ENCODE data around the gene LAMC1. TPM values are rescaled to one million over a fixed set of nuclear protein-coding genes. Genes with fewer than 3 reads are reported as not detected.

LAMC1 gene
- total RNA-seq, 1 donor from 2014 or later = 164 TPM

DNA sequence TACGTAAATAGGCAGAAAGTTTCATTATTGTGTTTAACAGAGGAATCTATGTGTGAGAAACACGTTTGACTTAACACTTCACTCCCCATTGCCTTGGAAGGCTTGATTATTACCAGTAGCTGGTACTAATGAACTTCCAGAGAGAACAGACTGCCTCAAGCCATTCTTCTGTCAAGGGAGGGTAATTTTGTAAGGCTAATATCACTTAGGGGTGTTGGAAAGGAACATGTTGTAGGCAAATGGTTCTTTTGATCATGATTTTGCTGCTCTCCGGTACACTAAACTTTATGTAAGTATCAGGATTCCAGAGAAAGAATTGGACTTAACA, 1.8 kb downstream of the LAMC1 start:
- Mint-ChIP-seq H3K4me1 (ENCODE audit: unreplicated experiment) (peaks cover 61% of the 10 kb centered on the region), H3K36me3 (peaks cover 14% of the 10 kb centered on the region), H3K27me3 (no peaks in the 10 kb centered on the region), H3K27ac (peak overlapping the region; percentile 94), H3K9me3 (no peaks in the 10 kb centered on the region), H3K4me3 (peak overlapping the region; percentile 98)
- no peak for DNase-seq (ENCODE audit: extremely low spot score, unreplicated experiment)
- no peak for TF ChIP-seq CTCF (conservative IDR thresholded peaks at IDR 0.05)

GRCh38 chr1:183025782-183026774, 2.9 kb downstream of the LAMC1 start:
- H3K27me3 Mint-ChIP-seq = no peaks in the 10 kb centered on the region
- H3K27ac Mint-ChIP-seq = peak overlapping the region; percentile 94
- peak overlapping the region; percentile 98 for H3K4me3 Mint-ChIP-seq
- TF ChIP-seq CTCF (conservative IDR thresholded peaks at IDR 0.05) = no peak
- no peak for DNase-seq (ENCODE audit: extremely low spot score, unreplicated experiment)
- peaks cover 62% of the 10 kb centered on the region for H3K4me1 Mint-ChIP-seq (ENCODE audit: unreplicated experiment)
- H3K36me3 Mint-ChIP-seq = peaks cover 14% of the 10 kb centered on the region
- H3K9me3 Mint-ChIP-seq = no peaks in the 10 kb centered on the region

DNA sequence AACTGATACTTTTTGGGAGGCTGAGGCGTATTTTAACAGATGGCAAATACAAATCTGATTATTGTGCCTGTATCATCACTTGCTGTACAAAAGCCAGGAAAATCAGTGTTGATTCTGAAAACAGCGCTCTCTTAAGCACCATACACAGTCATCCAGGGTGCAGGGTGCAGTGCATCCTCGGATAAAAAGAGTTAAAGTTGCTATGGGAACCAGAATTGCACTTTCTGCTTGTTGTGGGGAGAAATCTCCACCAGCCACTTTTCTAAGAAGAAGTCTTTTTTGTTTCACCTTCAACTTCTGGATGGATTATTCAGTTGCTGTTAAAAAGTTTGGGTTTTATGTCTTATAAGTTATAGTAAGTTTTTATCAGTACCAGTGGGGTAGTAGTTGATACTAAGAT, 3.8 kb downstream of the LAMC1 start:
- H3K9me3 Mint-ChIP-seq = no peaks in the 10 kb centered on the region
- peaks cover 63% of the 10 kb centered on the region for H3K4me1 Mint-ChIP-seq (ENCODE audit: unreplicated experiment)
- H3K36me3 Mint-ChIP-seq = peaks cover 14% of the 10 kb centered on the region
- TF ChIP-seq CTCF (conservative IDR thresholded peaks at IDR 0.05) = no peak
- DNase-seq (ENCODE audit: extremely low spot score, unreplicated experiment) = no peak
- peak overlapping the region; percentile 70 for H3K4me3 Mint-ChIP-seq
- H3K27me3 Mint-ChIP-seq = no peaks in the 10 kb centered on the region
- no peak overlapping the region for H3K27ac Mint-ChIP-seq

GRCh38 chr1:183027791-183028190, 4.6 kb downstream of the LAMC1 start:
- Mint-ChIP-seq H3K27me3 (no peaks in the 10 kb centered on the region), H3K27ac (peak overlapping the region; percentile 58), H3K36me3 (peaks cover 14% of the 10 kb centered on the region), H3K9me3 (no peaks in the 10 kb centered on the region), H3K4me3 (peak overlapping the region; percentile 69), H3K4me1 (ENCODE audit: unreplicated experiment) (peaks cover 64% of the 10 kb centered on the region)
- DNase-seq (ENCODE audit: extremely low spot score, unreplicated experiment) = no peak
- no peak for TF ChIP-seq CTCF (conservative IDR thresholded peaks at IDR 0.05)

DNA sequence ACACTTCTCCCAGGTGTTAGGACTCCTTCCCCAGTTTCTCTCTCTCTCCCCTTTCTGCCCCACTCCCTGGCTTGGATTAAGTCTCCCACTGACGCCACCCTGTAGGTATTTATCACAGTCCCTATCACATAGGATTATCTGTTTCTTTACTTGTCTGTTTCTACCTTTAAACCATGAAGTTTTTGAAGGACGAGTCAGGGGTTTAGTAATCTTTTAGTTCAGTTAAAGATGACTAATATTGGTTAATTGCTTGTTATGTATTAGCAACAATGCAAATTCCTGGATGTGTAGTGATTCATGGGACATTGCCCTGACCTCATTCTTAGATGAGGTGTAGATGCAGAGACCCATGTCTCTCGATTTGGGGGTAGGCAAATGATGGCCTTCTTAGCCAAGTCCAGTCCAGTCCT, 6.4 kb downstream of the LAMC1 start:
- no peaks in the 10 kb centered on the region for H3K27me3 Mint-ChIP-seq
- H3K36me3 Mint-ChIP-seq = peaks cover 24% of the 10 kb centered on the region
- H3K4me3 Mint-ChIP-seq = peak overlapping the region; percentile 59
- H3K9me3 Mint-ChIP-seq = peaks cover 4% of the 10 kb centered on the region
- peaks cover 74% of the 10 kb centered on the region for H3K4me1 Mint-ChIP-seq (ENCODE audit: unreplicated experiment)
- TF ChIP-seq CTCF (conservative IDR thresholded peaks at IDR 0.05) = no peak
- no peak for DNase-seq (ENCODE audit: extremely low spot score, unreplicated experiment)
- H3K27ac Mint-ChIP-seq = peak overlapping the region; percentile 72
